Measurements from ENCODE around the gene ZNF629. TPM values are rescaled to one million over a fixed set of nuclear protein-coding genes. Genes with fewer than 3 reads are reported as not detected.

Gene ZNF629
- polyA plus RNA-seq, 1 of the 3 experiments (the other 2 are of a cell fraction) = 4.7 TPM

- Histone ChIP-seq H4K20me1 (ENCODE audit: insufficient read depth) (no peaks in the 10 kb centered on the region), H3K36me3 (replicated peaks in 1 of 2; ENCODE audit: control insufficient read depth in 1 of 2, insufficient read depth in 2 of 2, low read length in 1 of 2) (peaks cover 8 to 52% of the 10 kb centered on the region in 2 experiments), H3K27ac (ENCODE audit: low read depth in 2 of 2, low read length in 1 of 2) (no peak overlapping the region), H2AFZ (ENCODE audit: low read depth) (no peak overlapping the region), H3K4me2 (no peak overlapping the region), H3K4me3 (ENCODE audit: low read depth in 2 of 2, low read length in 1 of 2) (no peak overlapping the region), H3K27me3 (ENCODE audit: insufficient read depth) (no peaks in the 10 kb centered on the region), H3K9me3 (no peaks in the 10 kb centered on the region), H3F3A (replicated peaks; ENCODE audit: insufficient read depth) (peaks cover 25% of the 10 kb centered on the region), H3K9ac (no peak overlapping the region), H3K79me2 (ENCODE audit: insufficient read depth) (peaks cover 34% of the 10 kb centered on the region), H3K9me2 (no peaks in the 10 kb centered on the region), H3K4me1 (ENCODE audit: control insufficient read depth in 1 of 2, insufficient read depth in 2 of 2, low read depth in 1 of 2, low read length in 1 of 2) (peaks cover 8 to 27% of the 10 kb centered on the region in 2 experiments; a peak in 2 of 4 replicates)
- TF ChIP-seq TAF1 (IDR thresholded peaks at IDR 0.05; ENCODE audit: borderline replicate concordance, low read depth, low read length) (no peak), RFX5 (IDR thresholded peaks at IDR 0.05; ENCODE audit: low read length) (no peak), EZH2phosphoT487 (IDR thresholded peaks at IDR 0.05; ENCODE audit: borderline replicate concordance, low read depth) (no peak), RAD21 (IDR thresholded peaks at IDR 0.05; ENCODE audit: low read length) (no peak), GATA2 (CRISPR knock-in tag; IDR thresholded peaks at IDR 0.05) (no peak), MAX (IDR thresholded peaks at IDR 0.05; ENCODE audit: low read depth) (no peak), TEAD4 (IDR thresholded peaks at IDR 0.05; ENCODE audit: borderline replicate concordance, insufficient read depth) (no peak), NFIC (IDR thresholded peaks at IDR 0.05; ENCODE audit: borderline replicate concordance) (no peak), RCOR1 (IDR thresholded peaks at IDR 0.05; ENCODE audit: low read length) (no peak), POLR2AphosphoS5 (IDR thresholded peaks at IDR 0.05; ENCODE audit: low read depth, low read length) (no peak), JUND (IDR thresholded peaks at IDR 0.05) (no peak)
- WGBS (ENCODE audit: low lambda C conversion rate) = 96% methylated on average over 3 of the region's 4 CpGs
- CTCF ChIA-PET = interaction anchor here (0.5 kb wide), 1 partner anchor 34 kb away, joined by 3 read pairs; no protein-coding TSS in a partner anchor
- POLR2A ChIA-PET = interaction anchor here (0.6 kb wide), 1 partner anchor 80 kb away, joined by 3 read pairs; no protein-coding TSS in a partner anchor
- DNase-seq = no peak
Observed at GRCh38 chr16:30780549-30780948, 6.5 kb downstream of the ZNF629 start.

- no peak overlapping the region for H3K4me2 ChIP-seq
- H3K4me1 ChIP-seq (ENCODE audit: control insufficient read depth in 1 of 2, insufficient read depth in 2 of 2, low read depth in 1 of 2, low read length in 1 of 2) = peaks cover 9 to 23% of the 10 kb centered on the region in 2 experiments; a peak in 3 of 4 replicates
- CTCF ChIA-PET = no interaction called here
- H3K9me3 ChIP-seq = no peaks in the 10 kb centered on the region
- H3K4me3 ChIP-seq (ENCODE audit: low read depth in 2 of 2, low read length in 1 of 2) = no peak overlapping the region
- H4K20me1 ChIP-seq (ENCODE audit: insufficient read depth) = no peaks in the 10 kb centered on the region
- peaks cover 8 to 49% of the 10 kb centered on the region in 2 experiments for H3K36me3 ChIP-seq (replicated peaks in 1 of 2; ENCODE audit: control insufficient read depth in 1 of 2, insufficient read depth in 2 of 2, low read length in 1 of 2)
- TF ChIP-seq EZH2phosphoT487 (IDR thresholded peaks at IDR 0.05; ENCODE audit: borderline replicate concordance, low read depth) = no peak
- no peak for TF ChIP-seq POLR2AphosphoS5 (IDR thresholded peaks at IDR 0.05; ENCODE audit: low read depth, low read length)
- no peak for TF ChIP-seq TEAD4 (IDR thresholded peaks at IDR 0.05; ENCODE audit: borderline replicate concordance, insufficient read depth)
- TF ChIP-seq NFIC (IDR thresholded peaks at IDR 0.05; ENCODE audit: borderline replicate concordance) = no peak
- TF ChIP-seq REST (IDR thresholded peaks at IDR 0.05; ENCODE audit: low read depth, low read length) = no peak
- TF ChIP-seq USF1 (IDR thresholded peaks at IDR 0.05; ENCODE audit: borderline replicate concordance, low read depth) = no peak
- TF ChIP-seq USF2 (IDR thresholded peaks at IDR 0.05; ENCODE audit: borderline replicate concordance, low read depth, low read length) = no peak
- TF ChIP-seq PBX3 (IDR thresholded peaks at IDR 0.05) = no peak
- TF ChIP-seq YY1 (IDR thresholded peaks at IDR 0.05; ENCODE audit: low read depth) = no peak
- TF ChIP-seq IRF3 (IDR thresholded peaks at IDR 0.05; ENCODE audit: low read depth, low read length) = no peak
- no peak for TF ChIP-seq SIN3A (IDR thresholded peaks at IDR 0.05; ENCODE audit: borderline replicate concordance, low read depth, low read length)
- WGBS (ENCODE audit: low lambda C conversion rate) = 94% methylated on average over 3 of the region's 3 CpGs
- no peaks in the 10 kb centered on the region for H3K27me3 ChIP-seq (ENCODE audit: insufficient read depth)
- no peak overlapping the region for H2AFZ ChIP-seq (ENCODE audit: low read depth)
- peaks cover 29% of the 10 kb centered on the region for H3K79me2 ChIP-seq (ENCODE audit: insufficient read depth)
- POLR2A ChIA-PET = interaction anchor here (0.6 kb wide), 1 partner anchor 79 kb away, joined by 3 read pairs; no protein-coding TSS in a partner anchor
- no peaks in the 10 kb centered on the region for H3K9me2 ChIP-seq
- no peak overlapping the region for H3K27ac ChIP-seq (ENCODE audit: low read depth in 2 of 2, low read length in 1 of 2)
- H3K9ac ChIP-seq = no peak overlapping the region
- no peak for DNase-seq
- peaks cover 26% of the 10 kb centered on the region for H3F3A ChIP-seq (replicated peaks; ENCODE audit: insufficient read depth)
Observed at GRCh38 chr16:30780021-30780420, 7.0 kb downstream of the ZNF629 start.

Measured in SK-N-SH (cell line).